Activated CD4-positive, alpha-beta memory T cell treated with anti-CD3 and anti-CD28 coated beads for 36 hours (primary cell): ENCODE measurements around the gene ZBTB4. TPM values are rescaled to one million over a fixed set of nuclear protein-coding genes. Genes with fewer than 3 reads are reported as not detected.

Experiments used
- CTCF ChIA-PET: fragments of 350-600 bp; sonication (Branson Sonifier 250); formaldehyde crosslinking; loops from one replicate; lab custom pipeline; 2021; ENCODE audit warnings: antibody characterized with exemption, inconsistent platforms; lab: Charles Lee
- POLR2A ChIA-PET: fragments of 350-600 bp; sonication (Branson Sonifier 250); formaldehyde crosslinking; loops from one replicate; lab custom pipeline; 2021; ENCODE audit warnings: antibody characterized with exemption; lab: Charles Lee
- DNase-seq: peaks from one replicate; pipeline ENCODE4 v3.0.0-alpha.2; 2020
- H3K27ac Mint-ChIP-seq: one replicate; pipeline ENCODE4 v1.8.0; 2021; ENCODE audit warnings: mixed read lengths
- H3K27me3 Mint-ChIP-seq: one replicate; pipeline ENCODE4 v1.8.0; 2021; ENCODE audit warnings: mixed read lengths
- H3K36me3 Mint-ChIP-seq: one replicate; pipeline ENCODE4 v1.8.0; 2021; ENCODE audit warnings: mixed read lengths
- H3K4me1 Mint-ChIP-seq: one replicate; pipeline ENCODE4 v1.8.0; 2021; ENCODE audit warnings: low read depth, mixed read lengths
- H3K4me3 Mint-ChIP-seq: one replicate; pipeline ENCODE4 v1.8.0; 2021; ENCODE audit warnings: mild to moderate bottlenecking, mixed read lengths
- H3K9me3 Mint-ChIP-seq: one replicate; pipeline ENCODE4 v1.8.0; 2021; ENCODE audit warnings: mixed read lengths
- intact Hi-C: fragments of 100-400 bp; cut with micrococcal nuclease; formaldehyde crosslinking; loops from one replicate; pipeline ENCODE4 v1.15.1; 2023
- total RNA-seq, 2 experiments: library from RNA; stranded (reverse); gene quantifications; one replicate each; pipeline ENCODE4 v1.2.3, GENCODE V29; 2021

The ZBTB4 gene
- total RNA-seq, 2 experiments from 2014 or later = 16.5 to 16.7 TPM

DNA sequence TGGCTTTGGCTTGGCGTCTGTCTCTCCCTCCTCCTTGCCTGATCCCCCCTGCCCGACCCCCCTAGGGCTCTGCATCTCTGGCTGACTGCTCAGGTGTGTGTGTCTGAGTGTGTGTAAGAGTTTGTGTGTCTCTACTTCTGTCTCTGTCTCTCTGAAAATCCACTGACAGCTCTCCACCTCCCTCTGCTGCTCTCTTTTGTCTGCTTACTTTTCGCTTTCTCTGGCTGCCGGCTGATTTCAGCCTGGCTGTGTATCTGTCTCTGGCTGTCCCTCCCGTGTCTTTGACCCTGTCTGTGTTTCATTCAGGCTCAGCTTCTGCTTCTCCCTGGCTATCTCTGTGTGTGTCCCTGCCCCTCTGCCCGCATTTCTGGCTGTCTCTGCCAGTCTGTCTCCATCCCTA is 63.1 kb downstream of the ZBTB4 start:
- H3K27ac Mint-ChIP-seq = no peak overlapping the region
- ChIA-PET POLR2A (no interaction called here), CTCF (no interaction called here)
- H3K9me3 Mint-ChIP-seq = no peaks in the 10 kb centered on the region
- H3K4me3 Mint-ChIP-seq = no peak overlapping the region
- H3K27me3 Mint-ChIP-seq = no peaks in the 10 kb centered on the region
- intact Hi-C loops = no loop called here
- DNase-seq = no peak
- H3K36me3 Mint-ChIP-seq = no peaks in the 10 kb centered on the region
- H3K4me1 Mint-ChIP-seq = no peaks in the 10 kb centered on the region

DNA sequence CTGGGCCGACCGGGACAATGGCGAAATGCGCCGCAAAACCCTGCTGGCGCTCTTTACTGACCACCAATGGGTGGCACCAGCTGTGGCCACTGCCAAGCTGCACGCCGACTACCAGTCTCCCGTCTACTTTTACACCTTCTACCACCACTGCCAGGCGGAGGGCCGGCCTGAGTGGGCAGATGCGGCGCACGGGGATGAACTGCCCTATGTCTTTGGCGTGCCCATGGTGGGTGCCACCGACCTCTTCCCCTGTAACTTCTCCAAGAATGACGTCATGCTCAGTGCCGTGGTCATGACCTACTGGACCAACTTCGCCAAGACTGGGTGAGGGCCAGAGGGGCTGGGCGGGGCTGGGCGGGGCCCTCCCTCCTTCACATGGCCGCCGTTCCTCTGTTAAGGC is 63.6 kb downstream of the ZBTB4 start:
- Mint-ChIP-seq H3K27me3 (no peaks in the 10 kb centered on the region), H3K36me3 (no peaks in the 10 kb centered on the region), H3K4me1 (no peaks in the 10 kb centered on the region), H3K4me3 (no peak overlapping the region), H3K9me3 (no peaks in the 10 kb centered on the region), H3K27ac (no peak overlapping the region)
- POLR2A ChIA-PET = no interaction called here
- no peak for DNase-seq
- CTCF ChIA-PET = no interaction called here
- intact Hi-C loops = no loop called here

DNA sequence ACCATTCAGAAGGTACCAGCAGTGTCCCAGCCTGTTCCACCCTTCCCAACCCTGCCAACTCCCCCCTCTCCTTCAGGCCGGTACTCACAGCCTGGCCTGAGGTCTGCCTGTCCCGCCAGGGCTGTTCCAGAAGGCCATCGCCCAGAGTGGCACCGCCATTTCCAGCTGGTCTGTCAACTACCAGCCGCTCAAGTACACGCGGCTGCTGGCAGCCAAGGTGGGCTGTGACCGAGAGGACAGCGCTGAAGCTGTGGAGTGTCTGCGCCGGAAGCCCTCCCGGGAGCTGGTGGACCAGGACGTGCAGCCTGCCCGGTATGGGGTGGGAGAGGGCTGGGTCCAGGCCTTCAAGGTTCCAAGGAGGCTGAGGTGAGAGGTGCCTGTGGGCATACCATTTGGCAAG is 64.6 kb downstream of the ZBTB4 start:
- no peaks in the 10 kb centered on the region for H3K9me3 Mint-ChIP-seq
- H3K4me1 Mint-ChIP-seq = no peaks in the 10 kb centered on the region
- no peak overlapping the region for H3K4me3 Mint-ChIP-seq
- H3K36me3 Mint-ChIP-seq = no peaks in the 10 kb centered on the region
- DNase-seq = no peak
- H3K27ac Mint-ChIP-seq = no peak overlapping the region
- CTCF ChIA-PET = no interaction called here
- H3K27me3 Mint-ChIP-seq = no peaks in the 10 kb centered on the region
- POLR2A ChIA-PET = no interaction called here
- intact Hi-C loops = no loop called here

DNA sequence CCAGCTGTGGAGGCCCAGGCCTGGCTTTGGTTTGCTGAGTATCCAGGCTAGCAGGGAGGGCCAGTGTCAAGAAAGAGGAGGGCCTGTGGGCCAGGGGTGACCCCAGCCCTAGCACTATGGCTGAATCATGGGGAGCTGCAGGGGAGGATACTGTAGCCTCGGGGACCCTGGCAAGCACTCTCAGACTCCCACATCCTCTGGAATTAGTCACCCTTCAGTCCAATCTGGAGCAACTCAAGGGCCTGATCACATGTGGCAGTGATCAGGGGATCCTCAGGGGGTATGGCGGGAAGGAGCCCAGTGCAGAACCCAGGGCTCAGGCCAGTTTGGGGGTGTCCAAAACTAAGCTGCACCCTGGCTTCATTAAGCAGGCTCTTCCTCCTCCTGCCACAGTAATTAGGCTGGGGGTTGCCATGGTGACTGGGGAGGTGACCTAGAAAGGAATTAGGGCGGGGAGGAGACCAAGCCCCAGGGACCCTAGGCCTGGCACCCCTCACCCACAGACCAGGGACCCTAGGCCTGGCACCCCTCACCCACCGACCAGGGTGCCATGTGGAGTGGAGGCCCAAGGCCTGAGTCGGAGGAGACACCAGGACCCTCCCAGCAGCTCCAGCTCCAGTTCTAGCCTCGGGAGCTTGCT is 66.0 kb downstream of the ZBTB4 start:
- POLR2A ChIA-PET = interaction anchor here (0.6 kb wide), 1 partner anchor 104 kb away, joined by 4 read pairs; no protein-coding TSS in a partner anchor
- no peak for DNase-seq
- H3K4me1 Mint-ChIP-seq = no peaks in the 10 kb centered on the region
- intact Hi-C loops = no loop called here
- H3K27ac Mint-ChIP-seq = no peak overlapping the region
- CTCF ChIA-PET = interaction anchor here (0.7 to 1.1 kb wide), 2 partner anchors 56 to 75 kb away, joined by 3 to 5 read pairs; no protein-coding TSS in a partner anchor
- H3K27me3 Mint-ChIP-seq = no peaks in the 10 kb centered on the region
- H3K4me3 Mint-ChIP-seq = no peak overlapping the region
- no peaks in the 10 kb centered on the region for H3K9me3 Mint-ChIP-seq
- no peaks in the 10 kb centered on the region for H3K36me3 Mint-ChIP-seq

DNA sequence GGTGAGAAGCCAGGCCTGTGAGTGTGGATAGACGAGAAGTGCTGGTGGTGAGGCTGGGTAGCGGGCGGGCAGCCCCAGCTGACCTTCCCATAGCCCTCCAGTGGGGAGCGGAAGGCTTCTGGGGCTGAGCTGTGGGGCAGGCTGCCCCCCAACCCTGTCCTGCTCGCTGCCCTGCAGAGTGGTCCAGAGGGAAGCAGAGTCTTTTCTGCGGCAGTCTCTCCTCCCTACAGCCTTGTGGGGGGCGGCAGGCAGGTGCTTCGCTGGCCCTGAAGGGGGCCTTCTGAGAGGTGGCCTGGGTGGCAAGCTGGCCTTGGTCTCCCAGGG is 68.0 kb downstream of the ZBTB4 start:
- Mint-ChIP-seq H3K27me3 (no peaks in the 10 kb centered on the region), H3K4me1 (peaks cover 5% of the 10 kb centered on the region), H3K9me3 (no peaks in the 10 kb centered on the region), H3K4me3 (no peak overlapping the region), H3K36me3 (no peaks in the 10 kb centered on the region), H3K27ac (no peak overlapping the region)
- DNase-seq = no peak
- ChIA-PET CTCF (no interaction called here), POLR2A (no interaction called here)
- intact Hi-C loops = no loop called here

DNA sequence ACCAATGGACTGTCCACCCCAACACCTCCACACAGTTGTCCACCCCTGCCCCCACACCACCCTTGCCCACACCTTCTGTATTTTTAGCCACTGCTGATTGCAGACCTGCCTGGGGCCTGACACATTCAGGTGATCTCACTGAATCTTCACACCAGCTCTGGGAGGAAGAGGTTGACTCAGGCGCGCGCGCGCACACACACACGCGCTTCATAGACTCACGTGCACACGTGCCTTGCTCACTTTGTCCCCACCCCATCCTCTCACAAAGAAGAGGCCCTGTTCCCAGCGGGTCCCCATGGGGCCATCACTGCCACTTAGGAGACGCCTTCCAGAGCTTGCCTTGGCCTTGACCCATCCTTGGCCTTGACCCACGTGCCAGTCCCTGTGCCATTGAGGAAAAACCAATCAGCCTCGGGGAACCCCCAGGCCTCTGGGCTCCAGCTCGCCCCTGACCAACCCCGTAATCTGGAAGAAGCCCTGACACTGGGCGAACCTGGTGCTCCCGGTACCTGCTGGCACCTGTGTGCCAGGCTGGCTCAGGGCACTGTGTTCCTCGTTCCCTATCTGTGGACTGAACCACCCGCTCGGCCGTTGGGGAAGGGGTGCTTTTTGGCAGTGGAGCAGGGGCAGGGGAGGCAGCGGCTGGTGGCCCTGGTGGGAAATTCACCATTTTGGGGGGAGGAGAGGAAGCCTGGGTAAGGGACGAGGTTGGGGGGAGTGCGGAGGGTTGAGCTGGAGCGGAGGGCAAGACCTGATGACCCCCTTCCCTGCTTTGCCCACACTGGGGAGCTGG is 68.6 kb downstream of the ZBTB4 start:
- peaks cover 9% of the 10 kb centered on the region for H3K4me1 Mint-ChIP-seq
- H3K36me3 Mint-ChIP-seq = no peaks in the 10 kb centered on the region
- POLR2A ChIA-PET = no interaction called here
- intact Hi-C loops = no loop called here
- CTCF ChIA-PET = no interaction called here
- no peaks in the 10 kb centered on the region for H3K9me3 Mint-ChIP-seq
- H3K27ac Mint-ChIP-seq = no peak overlapping the region
- H3K4me3 Mint-ChIP-seq = no peak overlapping the region
- DNase-seq = no peak
- no peaks in the 10 kb centered on the region for H3K27me3 Mint-ChIP-seq

DNA sequence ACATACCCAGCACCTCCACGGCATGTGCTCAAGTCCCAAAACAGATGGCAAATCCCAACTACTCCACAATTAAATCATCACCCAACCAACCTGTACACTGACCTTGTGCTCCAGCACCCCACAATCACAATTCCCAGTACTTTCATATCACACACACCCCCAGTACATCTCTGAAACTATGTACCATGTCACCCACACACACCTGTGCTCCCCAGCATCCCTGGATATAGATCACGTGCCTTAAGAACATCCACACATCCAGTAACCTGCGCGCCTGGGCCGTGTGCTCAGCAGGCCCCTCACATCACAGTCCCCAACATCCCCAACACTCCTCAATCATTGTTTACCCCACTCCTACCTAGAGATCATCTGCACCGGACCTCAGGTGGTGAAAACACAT is 69.7 kb downstream of the ZBTB4 start:
- Mint-ChIP-seq H3K4me1 (peaks cover 15% of the 10 kb centered on the region), H3K27me3 (no peaks in the 10 kb centered on the region), H3K27ac (no peak overlapping the region), H3K4me3 (no peak overlapping the region), H3K36me3 (no peaks in the 10 kb centered on the region), H3K9me3 (no peaks in the 10 kb centered on the region)
- intact Hi-C loops = no loop called here
- ChIA-PET CTCF (no interaction called here), POLR2A (no interaction called here)
- DNase-seq = no peak

Other genes starting within 250 kb of the ZBTB4 start
- 10 to 100 TPM; 44.7 to 48.2 TPM for gene DVL2, start 245.1 kb downstream of the ZBTB4 start, total RNA-seq
- gene PHF23, start 240.2 kb downstream of the ZBTB4 start, total RNA-seq = 10 to 100 TPM; 24.0 to 28.7 TPM
- 100 to 1,000 TPM; 188 to 199 TPM for gene GABARAP, start 237.2 kb downstream of the ZBTB4 start, total RNA-seq
- gene CTDNEP1, start 227.9 kb downstream of the ZBTB4 start, total RNA-seq = 100 to 1,000 TPM; 155 to 164 TPM
- 10 to 100 TPM; 49.6 to 52.4 TPM for gene ELP5, start 227.4 kb downstream of the ZBTB4 start, total RNA-seq
- gene CLDN7, start 217.2 kb downstream of the ZBTB4 start, total RNA-seq = 1 to 10 TPM; 1.5 to 1.6 TPM
- gene SLC2A4, start 197.9 kb downstream of the ZBTB4 start, total RNA-seq = under 1 TPM; 0.15 to 0.19 TPM
- gene YBX2, start 185.0 kb downstream of the ZBTB4 start, total RNA-seq = under 1 TPM; 0.70 to 0.83 TPM
- gene EIF5A, start 172.0 kb downstream of the ZBTB4 start, total RNA-seq = 100 to 1,000 TPM; 774 to 776 TPM
- 10 to 100 TPM; 34.9 to 38.7 TPM for gene GPS2, start 164.3 kb downstream of the ZBTB4 start, total RNA-seq
- 10 to 100 TPM; 26.9 to 29.3 TPM for gene NEURL4, start 150.3 kb downstream of the ZBTB4 start, total RNA-seq
- 100 to 1,000 TPM; 391 to 405 TPM for gene ACAP1, start 143.1 kb downstream of the ZBTB4 start, total RNA-seq
- 1 to 10 TPM; 2.6 to 2.8 TPM for gene KCTD11, start 127.5 kb downstream of the ZBTB4 start, total RNA-seq
- gene TMEM95, start 124.5 kb downstream of the ZBTB4 start, total RNA-seq = not detected
- gene TNK1, start 98.5 kb downstream of the ZBTB4 start, total RNA-seq = 1 to 10 TPM; 3.7 to 4.4 TPM
- gene PLSCR3, start 85.1 kb downstream of the ZBTB4 start, total RNA-seq = 10 to 100 TPM; 78.2 to 87.0 TPM
- 10 to 100 TPM; 87.0 to 88.5 TPM for gene TMEM256, start 75.5 kb downstream of the ZBTB4 start, total RNA-seq
- 1 to 10 TPM; 9.0 to 9.9 TPM for gene NLGN2, start 71.8 kb downstream of the ZBTB4 start, total RNA-seq
- gene SPEM1, start 59.3 kb downstream of the ZBTB4 start, total RNA-seq = not detected
- not detected for gene SPEM2, start 54.0 kb downstream of the ZBTB4 start, total RNA-seq
- not detected for gene SPEM3, start 50.8 kb downstream of the ZBTB4 start, total RNA-seq
- 10 to 100 TPM; 11.4 to 11.6 TPM for gene TMEM102, start 44.2 kb downstream of the ZBTB4 start, total RNA-seq
- 1 to 10 TPM; 1.0 to 2.1 TPM for gene FGF11, start 40.1 kb downstream of the ZBTB4 start, total RNA-seq
- gene CHRNB1, start 34.6 kb downstream of the ZBTB4 start, total RNA-seq = 1 to 10 TPM; 7.7 to 8.5 TPM
- not detected for gene SLC35G6, start 1.8 kb upstream of the ZBTB4 start, total RNA-seq
- 100 to 1,000 TPM; 180 to 187 TPM for gene POLR2A, start 4.7 kb upstream of the ZBTB4 start, total RNA-seq
- gene TNFSF12, start 69.4 kb upstream of the ZBTB4 start, total RNA-seq = 10 to 100 TPM; 19.7 to 22.4 TPM
- under 1 TPM; 0.71 to 0.94 TPM for gene TNFSF13, start 79.1 kb upstream of the ZBTB4 start, total RNA-seq
- gene SENP3, start 82.3 kb upstream of the ZBTB4 start, total RNA-seq = 10 to 100 TPM; 50.8 to 53.2 TPM
- gene CD68, start 100.0 kb upstream of the ZBTB4 start, total RNA-seq = 10 to 100 TPM; 31.5 to 34.1 TPM
- 10 to 100 TPM; 52.6 to 52.9 TPM for gene MPDU1, start 104.2 kb upstream of the ZBTB4 start, total RNA-seq
- under 1 TPM in 1 of 2 experiments, not detected in 1; 0.29 TPM for gene SOX15, start 110.5 kb upstream of the ZBTB4 start, total RNA-seq
- gene FXR2, start 135.3 kb upstream of the ZBTB4 start, total RNA-seq = 10 to 100 TPM; 37.5 to 40.1 TPM
- gene SAT2, start 148.2 kb upstream of the ZBTB4 start, total RNA-seq = 10 to 100 TPM; 27.4 to 28.2 TPM
- not detected for gene SHBG, start 150.5 kb upstream of the ZBTB4 start, total RNA-seq
- gene ATP1B2, start 171.3 kb upstream of the ZBTB4 start, total RNA-seq = under 1 TPM; 0.12 to 0.26 TPM
- gene TP53, start 207.9 kb upstream of the ZBTB4 start, total RNA-seq = 100 to 1,000 TPM; 123 to 129 TPM
- 10 to 100 TPM; 20.2 to 23.3 TPM for gene WRAP53, start 208.8 kb upstream of the ZBTB4 start, total RNA-seq
- not detected for gene EFNB3, start 225.6 kb upstream of the ZBTB4 start, total RNA-seq
- not detected for gene DNAH2, start 238.1 kb upstream of the ZBTB4 start, total RNA-seq